PFSK-1 (cell line): ENCODE data around the gene MARK3.

ENCODE experiments used
- POLR2AphosphoS5 ChIP-seq: IDR thresholded peaks from 2 replicates; pipeline ENCODE4 v1.6.1; 2012; ENCODE audit warnings: low read depth, mild to moderate bottlenecking, control low read depth, low read length, moderate library complexity
- TAF1 ChIP-seq: IDR thresholded peaks from 2 replicates; pipeline ENCODE4 v1.6.1; 2012; ENCODE audit warnings: low read length, control low read depth, borderline replicate concordance; ENCODE audit not compliant: insufficient read depth
- TF ChIP-seq, protein P1 (sequence below), 2 experiments: IDR thresholded peaks; 2 replicates each; pipeline versions ENCODE4 v1.6.1 to v1.8.0; 2011 to 2012; ENCODE audit warnings: low read depth in 2 of 2, low read length in 2 of 2, control low read depth in 1 of 2, inconsistent platforms in 1 of 2, mild to moderate bottlenecking in 1 of 2, moderate library complexity in 1 of 2; ENCODE audit not compliant: insufficient read depth in 1 of 2

DNA sequence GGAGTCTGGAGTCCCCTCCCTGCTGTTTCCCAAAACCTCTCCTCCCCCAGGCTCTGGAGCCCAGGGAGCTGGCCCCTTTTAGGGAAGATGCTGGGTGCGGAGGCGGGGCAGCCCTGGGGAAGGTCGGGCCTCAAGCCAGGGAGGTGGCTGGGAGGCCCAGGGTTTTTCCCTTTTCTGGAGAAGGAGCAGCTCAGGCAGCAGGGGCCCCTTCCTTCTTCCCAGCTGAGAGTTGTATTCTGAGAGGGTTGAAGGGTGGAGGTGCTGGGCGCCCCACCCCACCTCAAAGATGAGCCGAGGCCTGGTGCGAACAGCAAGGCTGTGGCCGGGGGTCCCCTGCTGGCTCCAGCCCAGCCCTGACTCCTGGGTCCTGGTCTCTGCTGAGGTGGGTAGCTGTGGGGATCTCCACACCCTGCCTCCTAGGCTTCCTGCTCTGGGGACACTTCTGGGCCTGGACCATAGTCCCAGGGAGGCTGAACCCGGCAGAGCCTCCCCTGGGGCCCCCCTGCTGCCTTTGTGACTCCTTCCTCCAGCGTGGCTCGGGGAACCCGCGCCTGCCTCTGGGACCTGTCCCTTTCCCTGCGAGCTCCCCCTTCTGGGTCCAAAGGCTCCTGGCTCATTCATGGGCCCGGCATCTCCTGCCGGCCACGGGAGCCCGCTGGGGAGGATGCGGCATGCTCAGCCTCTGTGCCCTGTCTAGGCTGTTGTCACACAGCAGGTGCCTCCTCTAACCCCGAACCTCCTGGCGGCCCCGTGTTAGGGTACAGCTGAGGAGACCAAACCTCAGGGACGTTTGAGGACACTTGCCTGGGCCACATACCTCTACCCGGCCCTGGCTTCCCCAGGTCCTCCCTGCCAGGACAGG lies 148.2 kb downstream of the MARK3 start:
- TF ChIP-seq POLR2AphosphoS5, result no peak
- no peak for TF ChIP-seq TAF1
- TF ChIP-seq, protein P1, sequence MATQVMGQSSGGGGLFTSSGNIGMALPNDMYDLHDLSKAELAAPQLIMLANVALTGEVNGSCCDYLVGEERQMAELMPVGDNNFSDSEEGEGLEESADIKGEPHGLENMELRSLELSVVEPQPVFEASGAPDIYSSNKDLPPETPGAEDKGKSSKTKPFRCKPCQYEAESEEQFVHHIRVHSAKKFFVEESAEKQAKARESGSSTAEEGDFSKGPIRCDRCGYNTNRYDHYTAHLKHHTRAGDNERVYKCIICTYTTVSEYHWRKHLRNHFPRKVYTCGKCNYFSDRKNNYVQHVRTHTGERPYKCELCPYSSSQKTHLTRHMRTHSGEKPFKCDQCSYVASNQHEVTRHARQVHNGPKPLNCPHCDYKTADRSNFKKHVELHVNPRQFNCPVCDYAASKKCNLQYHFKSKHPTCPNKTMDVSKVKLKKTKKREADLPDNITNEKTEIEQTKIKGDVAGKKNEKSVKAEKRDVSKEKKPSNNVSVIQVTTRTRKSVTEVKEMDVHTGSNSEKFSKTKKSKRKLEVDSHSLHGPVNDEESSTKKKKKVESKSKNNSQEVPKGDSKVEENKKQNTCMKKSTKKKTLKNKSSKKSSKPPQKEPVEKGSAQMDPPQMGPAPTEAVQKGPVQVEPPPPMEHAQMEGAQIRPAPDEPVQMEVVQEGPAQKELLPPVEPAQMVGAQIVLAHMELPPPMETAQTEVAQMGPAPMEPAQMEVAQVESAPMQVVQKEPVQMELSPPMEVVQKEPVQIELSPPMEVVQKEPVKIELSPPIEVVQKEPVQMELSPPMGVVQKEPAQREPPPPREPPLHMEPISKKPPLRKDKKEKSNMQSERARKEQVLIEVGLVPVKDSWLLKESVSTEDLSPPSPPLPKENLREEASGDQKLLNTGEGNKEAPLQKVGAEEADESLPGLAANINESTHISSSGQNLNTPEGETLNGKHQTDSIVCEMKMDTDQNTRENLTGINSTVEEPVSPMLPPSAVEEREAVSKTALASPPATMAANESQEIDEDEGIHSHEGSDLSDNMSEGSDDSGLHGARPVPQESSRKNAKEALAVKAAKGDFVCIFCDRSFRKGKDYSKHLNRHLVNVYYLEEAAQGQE (IDR thresholded peaks at IDR 0.05; ENCODE audit: insufficient read depth in 1 of 2, low read depth in 2 of 2, low read length in 2 of 2), result no peak
